Esophagus squamous epithelium (tissue), 5 donors: ENCODE measurements around the gene ITGA11. TPM values are rescaled to one million over a fixed set of nuclear protein-coding genes. Genes with fewer than 3 reads are reported as not detected.

Experiments
- DNase-seq: peaks from one replicate; lab custom pipeline; 2025; lab: John Stamatoyannopoulos, UW
- H3K27ac ChIP-seq, 4 donors: fragments of 200-600 bp; sonication (generic); one replicate each; pipeline ENCODE4 v1.5.1; 2016 to 2019; ENCODE audit warnings: mild to moderate bottlenecking in 1 of 4
- H3K27me3 ChIP-seq, 4 donors: fragments of 200-600 bp; sonication (generic); 1 replicate in 3 of 4; 2 replicates in 1 of 4; pipeline versions ENCODE4 v1.5.1 to v1.6.0; 2017 to 2021; ENCODE audit warnings: antibody characterized with exemption in 1 of 4
- H3K36me3 ChIP-seq, 3 donors: fragments of 200-600 bp; sonication (generic); one replicate each; pipeline ENCODE4 v1.5.1; 2016 to 2019
- H3K4me1 ChIP-seq, 3 donors: fragments of 200-600 bp; sonication (generic); one replicate each; pipeline ENCODE4 v1.5.1; 2017 to 2019
- H3K4me3 ChIP-seq, 4 donors: fragments of 200-600 bp; sonication (generic); 1 replicate in 3 of 4; 2 replicates in 1 of 4; pipeline ENCODE4 v1.5.1; 2016 to 2019; ENCODE audit warnings: mild to moderate bottlenecking in 2 of 4, moderate library complexity in 1 of 4
- H3K9me3 ChIP-seq, 3 donors: fragments of 200-600 bp; sonication (generic); one replicate each; pipeline ENCODE4 v1.5.1; 2016 to 2019
- POLR2A ChIP-seq, 4 donors: fragments of 450-650 bp; IDR thresholded peaks; one replicate each; pipeline ENCODE4 v1.6.1; 2017; ENCODE audit warnings: antibody characterized with exemption in 4 of 4, mild to moderate bottlenecking in 4 of 4, moderate library complexity in 3 of 4
- WGBS, 2 donors: methylation state at CpG; one replicate each; pipeline ENCODE4 v1.1.5; 2018; 5-methylcytosine and 5-hydroxymethylcytosine counted together
- intact Hi-C: fragments of 100-400 bp; cut with DNase I; formaldehyde crosslinking; loops from one replicate; pipeline ENCODE4 v1.15.0; 2022
- total RNA-seq, 4 donors: library from RNA; depleted of rRNA; stranded (reverse); fragments of >200 nt; gene quantifications; one replicate each; pipeline ENCODE4 v1.1.0, GENCODE V29; 2016
- TF ChIP-seq, protein P1 (sequence below), 6 experiments: fragments of 450-650 bp in 4 of 6; fragments of 200-600 bp in 2 of 6; sonication (generic) in 2 of 6; IDR thresholded peaks; one replicate each; pipeline ENCODE4 v1.5.1; 2016 to 2019; ENCODE audit warnings: antibody characterized with exemption in 6 of 6, mild to moderate bottlenecking in 4 of 6, moderate library complexity in 4 of 6
- donor health status: DM: yes; HTN: yes; CAD: no.

ITGA11 gene
- total RNA-seq, 4 donors from 2014 or later = 0.19 to 2.9 (median 0.81) TPM

DNA sequence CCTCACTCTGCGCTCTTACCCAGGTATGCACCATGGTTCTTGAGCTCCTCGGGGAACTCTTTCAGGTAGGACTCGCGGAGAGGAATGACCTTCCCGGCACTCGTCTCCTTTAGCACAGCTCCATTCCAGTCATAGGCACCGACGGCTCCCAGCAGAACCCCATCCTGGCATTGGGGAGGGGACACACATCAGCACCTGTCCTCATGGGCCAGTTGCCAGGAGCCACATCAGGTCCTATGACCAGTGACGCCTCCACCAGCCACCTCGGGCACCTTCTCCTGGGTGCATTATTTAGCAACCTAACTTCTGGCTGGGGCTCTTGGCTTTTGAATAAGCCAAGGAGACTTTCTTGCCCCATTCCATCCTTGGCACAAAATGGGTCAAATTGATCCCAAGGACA is 92.5 kb downstream of the ITGA11 start:
- Histone ChIP-seq H3K36me3 (no peaks in the 10 kb centered on the region), H3K4me1 (peaks cover 16 to 51% (median 16%) of the 10 kb centered on the region in 3 donors), H3K27ac (no peak overlapping the region), H3K4me3 (no peak overlapping the region), H3K27me3 (peaks cover 0 to 9% (median 0%) of the 10 kb centered on the region in 4 donors), H3K9me3 (no peaks in the 10 kb centered on the region)
- intact Hi-C loops = no loop called here
- 86 to 93% methylated on average over 3 to 8 of the region's 10 CpGs for WGBS, 2 donors
- no peak for DNase-seq
- no peak for TF ChIP-seq POLR2A (IDR thresholded peaks at IDR 0.05)
- TF ChIP-seq, protein P1, sequence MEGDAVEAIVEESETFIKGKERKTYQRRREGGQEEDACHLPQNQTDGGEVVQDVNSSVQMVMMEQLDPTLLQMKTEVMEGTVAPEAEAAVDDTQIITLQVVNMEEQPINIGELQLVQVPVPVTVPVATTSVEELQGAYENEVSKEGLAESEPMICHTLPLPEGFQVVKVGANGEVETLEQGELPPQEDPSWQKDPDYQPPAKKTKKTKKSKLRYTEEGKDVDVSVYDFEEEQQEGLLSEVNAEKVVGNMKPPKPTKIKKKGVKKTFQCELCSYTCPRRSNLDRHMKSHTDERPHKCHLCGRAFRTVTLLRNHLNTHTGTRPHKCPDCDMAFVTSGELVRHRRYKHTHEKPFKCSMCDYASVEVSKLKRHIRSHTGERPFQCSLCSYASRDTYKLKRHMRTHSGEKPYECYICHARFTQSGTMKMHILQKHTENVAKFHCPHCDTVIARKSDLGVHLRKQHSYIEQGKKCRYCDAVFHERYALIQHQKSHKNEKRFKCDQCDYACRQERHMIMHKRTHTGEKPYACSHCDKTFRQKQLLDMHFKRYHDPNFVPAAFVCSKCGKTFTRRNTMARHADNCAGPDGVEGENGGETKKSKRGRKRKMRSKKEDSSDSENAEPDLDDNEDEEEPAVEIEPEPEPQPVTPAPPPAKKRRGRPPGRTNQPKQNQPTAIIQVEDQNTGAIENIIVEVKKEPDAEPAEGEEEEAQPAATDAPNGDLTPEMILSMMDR (IDR thresholded peaks at IDR 0.05) = no peak

DNA sequence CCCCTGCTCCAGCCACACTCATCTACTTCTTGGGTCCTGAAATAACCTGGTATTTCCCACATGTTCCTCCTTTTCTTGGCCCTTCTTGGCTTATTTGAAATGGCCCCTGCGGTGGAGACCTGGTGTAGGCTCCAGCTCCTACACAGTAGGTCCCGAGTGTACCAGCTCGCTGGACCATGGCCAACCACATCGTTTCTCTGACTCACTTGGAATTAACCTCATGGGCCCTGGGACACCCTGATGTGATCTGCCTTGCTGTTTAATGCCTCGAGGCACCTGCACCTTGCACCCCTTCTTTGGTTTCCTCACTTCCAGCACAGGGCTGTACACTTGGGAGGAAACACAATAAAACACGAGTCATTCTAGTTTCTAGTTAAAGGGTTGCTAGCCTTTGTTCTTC is 94.1 kb downstream of the ITGA11 start:
- 47 to 52% methylated on average over 6 of the region's 6 CpGs for WGBS, 2 donors
- intact Hi-C loops = no loop called here
- TF ChIP-seq, protein P1 (IDR thresholded peaks at IDR 0.05) = no peak
- TF ChIP-seq POLR2A (IDR thresholded peaks at IDR 0.05) = no peak

DNA sequence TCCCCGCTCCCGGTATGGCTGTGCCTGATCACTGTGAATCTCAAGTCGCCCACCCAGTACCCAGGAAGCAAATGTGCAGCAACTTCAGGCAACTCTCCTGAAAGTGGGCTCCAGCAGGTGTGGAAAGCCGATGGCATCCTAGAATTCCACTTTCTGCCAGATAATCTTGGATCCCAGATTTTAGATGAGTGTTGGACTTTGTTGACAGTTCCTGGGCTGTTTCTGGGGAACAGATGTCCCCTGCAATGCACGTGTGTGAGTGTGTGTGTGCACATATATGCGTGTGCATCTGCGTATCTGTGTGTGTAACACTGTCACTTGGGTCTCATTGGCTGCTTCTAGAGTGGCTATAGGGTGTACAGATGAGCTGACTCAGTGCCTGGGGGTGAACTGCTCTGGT is 95.4 kb downstream of the ITGA11 start:
- Histone ChIP-seq H3K27me3 (peaks cover 0 to 7% (median 0%) of the 10 kb centered on the region in 4 donors), H3K36me3 (no peaks in the 10 kb centered on the region), H3K4me1 (peaks cover 9 to 40% (median 12%) of the 10 kb centered on the region in 3 donors), H3K4me3 (no peak overlapping the region), H3K27ac (no peak overlapping the region), H3K9me3 (no peaks in the 10 kb centered on the region)
- intact Hi-C loops = no loop called here
- DNase-seq = no peak
- no peak for TF ChIP-seq POLR2A (IDR thresholded peaks at IDR 0.05)
- TF ChIP-seq, protein P1 (IDR thresholded peaks at IDR 0.05) = no peak
- WGBS, 2 donors = 81% methylated on average over 7 of the region's 7 CpGs; no CpG with 5 or more reads in 1 of the 2 donors

More for the DNA sequence above, 94.1 kb downstream of the ITGA11 start:
- H3K4me1 ChIP-seq = peaks cover 16 to 53% (median 20%) of the 10 kb centered on the region in 3 donors
- no peaks in the 10 kb centered on the region for H3K27me3 ChIP-seq
- H3K36me3 ChIP-seq = no peaks in the 10 kb centered on the region
- H3K9me3 ChIP-seq = no peaks in the 10 kb centered on the region
- no peak overlapping the region for H3K4me3 ChIP-seq
- no peak overlapping the region for H3K27ac ChIP-seq
- no peak for DNase-seq

DNA sequence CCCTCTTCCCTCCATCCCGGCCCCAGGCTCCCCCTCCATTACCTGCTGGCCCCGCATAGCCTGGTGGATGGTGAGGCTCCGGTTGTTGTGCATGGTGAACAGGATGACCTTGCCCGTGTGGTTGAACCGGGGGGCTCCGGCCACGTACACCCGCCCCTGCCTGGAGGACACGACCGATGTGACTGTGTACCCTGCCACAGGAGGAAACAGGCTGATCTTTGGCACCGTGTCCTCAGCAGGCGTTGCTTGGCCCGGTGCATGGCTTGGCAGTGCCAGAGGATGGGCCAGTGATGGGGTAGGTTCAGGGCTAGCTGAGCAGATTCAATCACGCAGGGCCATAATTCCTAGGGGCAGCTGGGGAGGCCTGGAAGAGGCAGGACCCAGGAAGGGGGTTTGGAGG is 96.3 kb downstream of the ITGA11 start:
- intact Hi-C loops = no loop called here
- 57 to 70% methylated on average over 2 to 11 of the region's 14 CpGs for WGBS, 2 donors
- Histone ChIP-seq H3K9me3 (no peaks in the 10 kb centered on the region), H3K4me1 (peaks cover 9 to 32% (median 12%) of the 10 kb centered on the region in 3 donors), H3K36me3 (no peaks in the 10 kb centered on the region), H3K27me3 (peaks cover 0 to 11% (median 0%) of the 10 kb centered on the region in 4 donors), H3K4me3 (no peak overlapping the region), H3K27ac (peak overlapping the region in 1 of 4 donors; percentile 53)
- no peak for DNase-seq
- TF ChIP-seq, protein P1 (IDR thresholded peaks at IDR 0.05) = no peak
- no peak for TF ChIP-seq POLR2A (IDR thresholded peaks at IDR 0.05)

DNA sequence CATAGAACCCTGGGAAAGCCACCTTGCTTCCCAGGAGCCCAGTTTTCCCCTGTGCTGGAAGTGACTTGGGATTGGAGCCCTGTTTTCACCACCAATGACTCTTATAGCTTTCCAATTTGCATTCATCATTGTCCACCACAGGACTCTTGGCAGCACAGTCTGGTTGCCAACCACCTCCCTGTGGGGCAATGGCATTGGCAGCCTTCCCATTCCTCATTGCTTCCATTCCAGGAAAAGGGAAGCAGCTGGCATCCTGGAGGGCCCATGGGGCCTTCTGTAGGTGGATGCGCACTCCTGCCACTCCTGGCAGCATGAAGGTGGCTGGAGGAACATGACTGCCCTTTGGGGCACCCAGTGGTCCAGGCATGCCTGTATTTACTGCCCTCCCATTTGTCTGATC is 96.7 kb downstream of the ITGA11 start:
- 90% methylated on average over 1 of the region's 1 CpG; no CpG with 5 or more reads in 1 of the 2 donors for WGBS, 2 donors
- Histone ChIP-seq H3K9me3 (no peaks in the 10 kb centered on the region), H3K36me3 (no peaks in the 10 kb centered on the region), H3K4me1 (peaks cover 9 to 28% (median 12%) of the 10 kb centered on the region in 3 donors), H3K27me3 (peaks cover 0 to 13% (median 0%) of the 10 kb centered on the region in 4 donors), H3K4me3 (no peak overlapping the region), H3K27ac (peak overlapping the region in 2 of 4 donors; percentile 36 to 53)
- TF ChIP-seq POLR2A (IDR thresholded peaks at IDR 0.05) = no peak
- TF ChIP-seq, protein P1 (IDR thresholded peaks at IDR 0.05) = no peak
- no peak for DNase-seq
- intact Hi-C loops = no loop called here
